Cardiac muscle cell (in vitro differentiated cells and primary cell): ENCODE measurements around the gene RAPGEF3. TPM values are rescaled to one million over a fixed set of nuclear protein-coding genes. Genes with fewer than 3 reads are reported as not detected.

ENCODE experiments used
- DNase-seq, 2 donors: peaks; one replicate each; pipeline versions ENCODE4 v3.0.0 to v3.0.0-alpha.2; 2010 to 2017; ENCODE audit warnings: low read depth in 1 of 2, low spot score in 1 of 2
- H3K27ac ChIP-seq: fragments of 200-600 bp; sonication (generic); 2 replicates; pipeline ENCODE4 v1.5.1; 2016
- H3K27me3 ChIP-seq: fragments of 200-600 bp; sonication (generic); 2 replicates; pipeline ENCODE4 v1.6.0; 2016; ENCODE audit warnings: control low read depth
- H3K36me3 ChIP-seq: fragments of 200-600 bp; sonication (generic); 2 replicates; pipeline ENCODE4 v1.5.1; 2016; ENCODE audit warnings: control low read depth
- H3K4me1 ChIP-seq: fragments of 200-600 bp; sonication (generic); 2 replicates; pipeline ENCODE4 v1.8.1; 2017; ENCODE audit warnings: low read depth, mild to moderate bottlenecking, mixed run types
- H3K4me3 ChIP-seq: fragments of 200-600 bp; sonication (generic); 2 replicates; pipeline ENCODE4 v1.5.1; 2016; ENCODE audit warnings: mild to moderate bottlenecking
- H3K9me3 ChIP-seq: fragments of 200-600 bp; sonication (generic); 2 replicates; pipeline ENCODE4 v1.5.1; 2017; ENCODE audit warnings: low read depth, mild to moderate bottlenecking, control low read depth
- polyA plus RNA-seq: library from polyadenylated mRNA; unstranded; fragments of >200 nt; fragmentation: Nextera tagmentation; extraction: Ambion mirVana; gene quantifications from 2 replicates; pipeline ENCODE4 v1.2.1, GENCODE V29; 2016
- total RNA-seq: library from RNA; depleted of rRNA; stranded (reverse); fragments of >200 nt; gene quantifications from 2 replicates; pipeline ENCODE4 v1.2.3, GENCODE V29; 2016
- TF ChIP-seq, protein P1 (sequence below): IDR thresholded peaks from 2 replicates; pipeline ENCODE4 v1.5.1; 2012; ENCODE audit warnings: low read depth, mild to moderate bottlenecking, low read length

The RAPGEF3 gene
- total and polyA plus RNA-seq, 2 experiments from 2014 or later: 3.3 to 8.8 TPM

DNA sequence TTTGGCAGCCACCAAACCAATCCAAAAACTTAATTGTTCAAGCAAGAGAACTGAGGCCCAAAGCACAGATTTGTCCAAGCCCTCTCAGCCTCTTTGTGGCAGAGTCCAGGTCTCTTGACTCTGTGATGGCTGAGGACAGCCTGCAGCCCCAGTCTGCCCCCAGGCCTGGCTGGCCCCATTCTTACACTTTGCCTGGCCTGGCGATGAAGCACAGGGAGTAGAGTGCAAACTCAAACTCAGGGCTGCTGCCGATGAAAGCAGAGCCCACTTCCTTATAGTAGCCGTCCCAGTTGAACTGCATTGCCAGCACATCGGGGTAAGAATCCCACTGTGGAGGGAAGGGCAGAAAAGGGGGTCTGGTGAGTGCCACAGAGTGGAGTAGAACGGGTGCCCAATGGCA, 47.2 kb downstream of the RAPGEF3 start:
- no peaks in the 10 kb centered on the region for H3K36me3 ChIP-seq
- no peak for DNase-seq
- peaks cover 11% of the 10 kb centered on the region for H3K4me1 ChIP-seq
- TF ChIP-seq, protein P1, sequence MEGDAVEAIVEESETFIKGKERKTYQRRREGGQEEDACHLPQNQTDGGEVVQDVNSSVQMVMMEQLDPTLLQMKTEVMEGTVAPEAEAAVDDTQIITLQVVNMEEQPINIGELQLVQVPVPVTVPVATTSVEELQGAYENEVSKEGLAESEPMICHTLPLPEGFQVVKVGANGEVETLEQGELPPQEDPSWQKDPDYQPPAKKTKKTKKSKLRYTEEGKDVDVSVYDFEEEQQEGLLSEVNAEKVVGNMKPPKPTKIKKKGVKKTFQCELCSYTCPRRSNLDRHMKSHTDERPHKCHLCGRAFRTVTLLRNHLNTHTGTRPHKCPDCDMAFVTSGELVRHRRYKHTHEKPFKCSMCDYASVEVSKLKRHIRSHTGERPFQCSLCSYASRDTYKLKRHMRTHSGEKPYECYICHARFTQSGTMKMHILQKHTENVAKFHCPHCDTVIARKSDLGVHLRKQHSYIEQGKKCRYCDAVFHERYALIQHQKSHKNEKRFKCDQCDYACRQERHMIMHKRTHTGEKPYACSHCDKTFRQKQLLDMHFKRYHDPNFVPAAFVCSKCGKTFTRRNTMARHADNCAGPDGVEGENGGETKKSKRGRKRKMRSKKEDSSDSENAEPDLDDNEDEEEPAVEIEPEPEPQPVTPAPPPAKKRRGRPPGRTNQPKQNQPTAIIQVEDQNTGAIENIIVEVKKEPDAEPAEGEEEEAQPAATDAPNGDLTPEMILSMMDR: no peak
- H3K9me3 ChIP-seq: no peaks in the 10 kb centered on the region
- H3K27ac ChIP-seq: no peak overlapping the region
- H3K27me3 ChIP-seq: no peaks in the 10 kb centered on the region
- H3K4me3 ChIP-seq: no peak overlapping the region

DNA sequence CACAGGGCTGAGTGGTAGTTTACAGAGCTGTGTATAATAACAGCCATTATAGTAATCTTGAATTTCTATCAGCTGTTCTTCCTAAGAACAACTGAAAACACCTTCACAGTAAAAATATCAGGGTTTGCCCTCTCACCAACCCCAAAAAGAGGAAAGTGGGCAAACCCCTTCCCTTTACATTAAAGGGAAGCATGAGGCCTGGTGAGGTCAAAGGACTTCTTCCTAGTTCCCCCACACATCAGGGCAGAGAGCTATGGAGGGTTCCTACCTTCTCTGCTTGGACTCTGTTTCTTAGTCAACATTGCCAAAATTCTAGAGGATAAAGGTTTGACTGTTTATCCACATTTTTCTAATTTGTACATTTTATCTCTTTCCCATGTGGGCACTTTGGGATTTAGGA, 48.4 kb downstream of the RAPGEF3 start:
- DNase-seq: no peak
- Histone ChIP-seq H3K4me1 (peaks cover 14% of the 10 kb centered on the region), H3K4me3 (no peak overlapping the region), H3K27me3 (no peaks in the 10 kb centered on the region), H3K36me3 (no peaks in the 10 kb centered on the region), H3K9me3 (no peaks in the 10 kb centered on the region), H3K27ac (no peak overlapping the region)
- TF ChIP-seq, protein P1: no peak

DNA sequence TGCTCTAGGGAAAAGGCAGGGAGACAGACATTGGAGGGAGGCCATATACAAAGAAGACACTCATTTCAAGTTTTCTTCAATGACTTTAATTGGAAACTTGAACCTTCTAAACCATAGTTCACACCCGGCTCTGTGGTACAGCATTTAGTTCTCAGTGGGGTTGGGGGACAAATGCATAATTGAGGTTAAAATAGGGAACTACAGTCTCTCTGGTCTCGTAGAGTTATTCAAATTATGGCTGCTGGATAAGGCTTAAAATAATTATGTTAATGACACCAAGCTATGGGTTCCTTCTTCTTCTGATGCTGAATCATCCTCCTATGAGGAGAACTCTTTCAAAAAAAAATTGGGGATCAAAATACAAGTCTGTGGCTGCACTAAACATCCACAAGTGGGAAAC, 49.0 kb downstream of the RAPGEF3 start:
- no peak overlapping the region for H3K27ac ChIP-seq
- no peaks in the 10 kb centered on the region for H3K27me3 ChIP-seq
- peaks cover 18% of the 10 kb centered on the region for H3K4me1 ChIP-seq
- no peaks in the 10 kb centered on the region for H3K9me3 ChIP-seq
- no peak for DNase-seq
- TF ChIP-seq, protein P1: no peak
- H3K4me3 ChIP-seq: no peak overlapping the region
- no peaks in the 10 kb centered on the region for H3K36me3 ChIP-seq

DNA sequence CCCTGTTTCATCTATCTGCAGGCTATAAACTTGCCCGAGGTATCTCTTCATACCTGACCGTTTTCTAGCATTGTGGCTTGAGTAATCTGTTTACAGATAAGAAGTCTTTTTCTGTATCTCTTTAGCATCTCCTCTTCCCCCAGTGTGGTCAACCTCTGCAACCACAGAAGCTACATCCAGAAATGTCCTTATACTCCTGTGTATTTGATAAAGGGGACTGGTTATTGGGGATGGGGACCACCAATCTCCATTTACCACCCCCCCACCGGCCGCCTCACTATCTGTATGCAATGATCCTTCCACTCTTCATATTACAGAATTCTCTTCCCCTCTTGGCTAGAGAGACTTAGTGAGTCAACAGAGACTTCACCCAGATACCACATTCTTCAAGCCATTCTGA, 49.4 kb downstream of the RAPGEF3 start:
- no peak overlapping the region for H3K4me3 ChIP-seq
- H3K4me1 ChIP-seq: peaks cover 18% of the 10 kb centered on the region
- no peaks in the 10 kb centered on the region for H3K36me3 ChIP-seq
- no peak overlapping the region for H3K27ac ChIP-seq
- H3K9me3 ChIP-seq: no peaks in the 10 kb centered on the region
- H3K27me3 ChIP-seq: no peaks in the 10 kb centered on the region
- TF ChIP-seq, protein P1: no peak
- no peak for DNase-seq

DNA sequence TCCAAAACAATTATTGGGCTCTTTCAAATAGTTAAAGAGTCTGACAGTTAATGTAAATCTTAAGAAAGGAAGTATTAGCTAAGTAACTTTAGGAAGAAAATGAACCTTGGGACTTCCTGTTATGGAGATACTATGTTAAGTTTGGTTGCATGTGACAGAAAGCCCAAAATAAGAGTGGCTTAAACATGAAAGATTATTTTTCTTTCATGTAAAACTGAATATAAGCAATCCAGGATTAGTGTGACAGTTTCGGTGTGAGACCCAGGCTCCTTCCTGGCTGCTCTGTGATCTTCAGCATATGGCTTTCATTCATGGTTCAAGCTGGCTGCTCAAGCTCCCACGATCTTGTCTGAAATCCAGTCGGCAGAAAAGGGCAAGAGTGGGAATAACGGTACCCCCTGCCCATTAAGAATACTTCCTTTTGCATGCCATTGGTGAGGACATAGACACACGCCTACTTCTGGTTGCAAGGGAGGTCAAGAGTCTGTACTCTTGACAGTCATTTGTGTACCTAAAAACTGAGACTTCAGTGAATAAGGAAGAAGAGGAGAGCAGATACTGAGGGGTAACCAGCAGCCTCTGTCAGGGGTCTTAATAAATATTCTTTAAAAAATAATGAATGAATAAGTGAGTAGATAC, 50.7 kb downstream of the RAPGEF3 start:
- Histone ChIP-seq H3K4me3 (no peak overlapping the region), H3K27ac (no peak overlapping the region), H3K36me3 (no peaks in the 10 kb centered on the region), H3K9me3 (no peaks in the 10 kb centered on the region), H3K27me3 (no peaks in the 10 kb centered on the region), H3K4me1 (peaks cover 18% of the 10 kb centered on the region)
- TF ChIP-seq, protein P1: no peak
- no peak for DNase-seq
